Fibroblast of lung (primary cell): ENCODE measurements around the gene ZNRF3. TPM values are rescaled to one million over a fixed set of nuclear protein-coding genes. Genes with fewer than 3 reads are reported as not detected.

Experiments
- DNase-seq, 2 donors: peaks; one replicate each; pipeline versions ENCODE4 v3.0.0 to v3.0.0-alpha.2; 2010; ENCODE audit warnings: low read depth in 2 of 2
- H2AFZ ChIP-seq: 2 replicates; pipeline ENCODE4 v1.5.1; 2012; ENCODE audit warnings: low read length, control low read depth, inconsistent platforms
- H3K27ac ChIP-seq: 2 replicates; pipeline ENCODE4 v1.5.1; 2011; ENCODE audit warnings: low read length, control low read depth; ENCODE audit not compliant: insufficient read depth
- H3K27me3 ChIP-seq: 2 replicates; pipeline ENCODE4 v1.5.1; 2011; ENCODE audit warnings: mild to moderate bottlenecking, low read length; ENCODE audit not compliant: control insufficient read depth, insufficient read depth
- H3K36me3 ChIP-seq: 2 replicates; pipeline ENCODE4 v1.5.1; 2011; ENCODE audit warnings: low read length; ENCODE audit not compliant: control insufficient read depth, insufficient read depth
- H3K4me1 ChIP-seq: 2 replicates; pipeline ENCODE4 v1.5.1; 2011; ENCODE audit warnings: low read length; ENCODE audit not compliant: control insufficient read depth, insufficient read depth; ENCODE audit errors: extremely low read depth
- H3K4me2 ChIP-seq: 2 replicates; pipeline ENCODE4 v1.5.1; 2011; ENCODE audit warnings: low read length, control low read depth; ENCODE audit not compliant: insufficient read depth; ENCODE audit errors: extremely low read depth
- H3K4me3 ChIP-seq, 4 experiments: fragments of 200-600 bp in 1 of 4; sonication (generic) in 1 of 4; replicated peaks in 1 of 4; 2 replicates each; pipeline ENCODE4 v1.5.1; 2011 to 2016; ENCODE audit warnings: low read length in 4 of 4, low read depth in 3 of 4, mild to moderate bottlenecking in 3 of 4, control low read depth in 2 of 4, inconsistent platforms in 1 of 4, mixed read lengths in 1 of 4; ENCODE audit not compliant: insufficient read depth in 1 of 4; ENCODE audit errors: control extremely low read depth in 1 of 4
- H3K79me2 ChIP-seq: 2 replicates; pipeline ENCODE4 v1.5.1; 2012; ENCODE audit warnings: mild to moderate bottlenecking, low read length, inconsistent platforms; ENCODE audit not compliant: control insufficient read depth, insufficient read depth
- H3K9ac ChIP-seq: 2 replicates; pipeline ENCODE4 v1.5.1; 2011; ENCODE audit warnings: mild to moderate bottlenecking, low read length, control low read depth; ENCODE audit not compliant: insufficient read depth
- H3K9me3 ChIP-seq: 2 replicates; pipeline ENCODE4 v1.5.1; 2012; ENCODE audit warnings: low read depth, low read length; ENCODE audit not compliant: control insufficient read depth, insufficient read depth
- H4K20me1 ChIP-seq: 2 replicates; pipeline ENCODE4 v1.5.1; 2011; ENCODE audit warnings: low read length; ENCODE audit not compliant: control insufficient read depth, insufficient read depth; ENCODE audit errors: extremely low read depth
- CTCF ChIP-seq, 2 donors: IDR thresholded peaks in 1 of 2; conservative IDR thresholded peaks in 1 of 2; 1 replicate in 1 of 2; 2 replicates in 1 of 2; pipeline ENCODE4 v1.5.1; 2011 to 2012; ENCODE audit warnings: low read length in 2 of 2, control low read depth in 1 of 2, inconsistent platforms in 1 of 2, low read depth in 1 of 2, mild to moderate bottlenecking in 1 of 2
- EZH2 ChIP-seq: IDR thresholded peaks from 2 replicates; pipeline ENCODE4 v1.5.1; 2012; ENCODE audit warnings: low read length, control low read depth, mild to moderate bottlenecking; ENCODE audit errors: missing control alignments
- polyA plus RNA-seq, 2 donors: library from polyadenylated mRNA; depleted of rRNA in 1 of 2; stranded (reverse) in 1 of 2; unstranded in 1 of 2; fragments of >200 nt; gene quantifications; 2 replicates each; pipeline ENCODE4 v1.2.1, GENCODE V29; 2011 to 2012; ENCODE audit warnings: missing spikeins in 1 of 2
- total RNA-seq: library from RNA; depleted of rRNA; stranded (reverse); fragments of >200 nt; gene quantifications from 2 replicates; pipeline ENCODE4 v1.2.1, GENCODE V29; 2014

The ZNRF3 gene
- total and polyA plus RNA-seq, 2 donors (not counting 1 experiment from before 2014, with no cell fraction given), result 1.1 to 2.6 TPM

- Histone ChIP-seq H2AFZ (no peak overlapping the region), H3K79me2 (no peaks in the 10 kb centered on the region), H3K36me3 (no peaks in the 10 kb centered on the region), H3K9me3 (no peaks in the 10 kb centered on the region), H3K27ac (no peak overlapping the region), H3K9ac (no peak overlapping the region), H3K27me3 (no peaks in the 10 kb centered on the region), H4K20me1 (no peaks in the 10 kb centered on the region), H3K4me3 (no peak overlapping the region), H3K4me2 (peak overlapping the region; percentile 10), H3K4me1 (peaks cover 3% of the 10 kb centered on the region)
- peak; percentile 46 to 71 for DNase-seq
- TF ChIP-seq EZH2, result no peak
- peak in 1 of 2 donors; percentile 30 for TF ChIP-seq CTCF (conservative IDR thresholded peaks at IDR 0.05 in 1 of 2, IDR thresholded peaks at IDR 0.05 in 1 of 2; ENCODE audit: low read depth in 1 of 2, low read length in 2 of 2)
These were observed 68.7 kb downstream of the ZNRF3 start for GRCh38 chr22:28951969-28952521.

GRCh38 chr22:28952857-28953256 is 69.5 kb downstream of the ZNRF3 start:
- H3K4me2 ChIP-seq, result no peak overlapping the region
- no peaks in the 10 kb centered on the region for H3K36me3 ChIP-seq
- TF ChIP-seq EZH2 (no peak), CTCF (conservative IDR thresholded peaks at IDR 0.05 in 1 of 2, IDR thresholded peaks at IDR 0.05 in 1 of 2; ENCODE audit: low read depth in 1 of 2, low read length in 2 of 2) (no peak)
- H3K27ac ChIP-seq, result no peak overlapping the region
- H3K9me3 ChIP-seq, result no peaks in the 10 kb centered on the region
- H3K4me1 ChIP-seq, result peaks cover 3% of the 10 kb centered on the region
- no peak overlapping the region for H3K4me3 ChIP-seq
- H3K79me2 ChIP-seq, result no peaks in the 10 kb centered on the region
- H3K27me3 ChIP-seq, result no peaks in the 10 kb centered on the region
- peak; percentile 44 to 77 for DNase-seq
- no peak overlapping the region for H3K9ac ChIP-seq
- no peak overlapping the region for H2AFZ ChIP-seq
- no peaks in the 10 kb centered on the region for H4K20me1 ChIP-seq

GRCh38 chr22:28953403-28953802 is 70.0 kb downstream of the ZNRF3 start:
- H2AFZ ChIP-seq, result no peak overlapping the region

More at GRCh38 chr22:28953403-28953802, 70.0 kb downstream of the ZNRF3 start:
- Histone ChIP-seq H3K36me3 (no peaks in the 10 kb centered on the region), H4K20me1 (no peaks in the 10 kb centered on the region), H3K4me2 (no peak overlapping the region), H3K4me1 (peaks cover 3% of the 10 kb centered on the region), H3K9me3 (no peaks in the 10 kb centered on the region), H3K27ac (no peak overlapping the region), H3K79me2 (no peaks in the 10 kb centered on the region), H3K9ac (no peak overlapping the region), H3K4me3 (no peak overlapping the region), H3K27me3 (no peaks in the 10 kb centered on the region)
- no peak for DNase-seq
- TF ChIP-seq CTCF (conservative IDR thresholded peaks at IDR 0.05 in 1 of 2, IDR thresholded peaks at IDR 0.05 in 1 of 2; ENCODE audit: low read depth in 1 of 2, low read length in 2 of 2), result no peak
- TF ChIP-seq EZH2, result no peak
